ENCODE measurements around the gene PSORS1C1.

DNA sequence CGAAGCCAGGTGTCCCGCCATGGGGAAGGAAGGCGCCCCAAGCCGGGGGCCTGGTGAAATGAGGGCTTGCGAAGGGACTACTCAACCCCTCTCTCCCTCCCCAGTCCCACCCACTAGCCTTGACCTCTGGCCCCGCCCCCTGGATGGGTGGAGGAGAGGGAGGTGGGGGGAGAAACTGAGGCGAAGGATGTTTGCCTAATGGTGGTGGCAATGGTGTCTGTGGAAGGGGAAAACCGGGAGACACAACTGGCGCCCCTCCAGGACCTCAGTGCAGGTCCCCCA, 55.9 kb downstream of the PSORS1C1 start, which contains the start of gene POU5F1:
- TF ChIP-seq FOXK2 (IDR thresholded peaks at IDR 0.05) (no peak), ELF4 (IDR thresholded peaks at IDR 0.05) (no peak), SP1 (IDR thresholded peaks at IDR 0.05) (no peak), FOXA1 (IDR thresholded peaks at IDR 0.05) (no peak)

All from HEK293T (cell line).